Astrocyte of the cerebellum (primary cell): ENCODE data around the gene ZNF431.

ENCODE experiments used
- DNase-seq: peaks from one replicate; pipeline ENCODE4 v3.0.0-alpha.2; 2011; ENCODE audit warnings: low read depth
- H3K4me3 ChIP-seq: 2 replicates; pipeline ENCODE4 v1.5.1; 2011; ENCODE audit warnings: mild to moderate bottlenecking, low read depth, low read length, moderate library complexity
- in situ Hi-C: cut with HindIII; loops from 2 replicates; pipeline ENCODE4 v1.10.0; 2017; ENCODE audit warnings: low sequenced_read_pairs
- TF ChIP-seq, protein P1 (sequence below): IDR thresholded peaks from 2 replicates; pipeline ENCODE4 v1.5.1; 2012; ENCODE audit warnings: low read length, low read depth, moderate library complexity, mild to moderate bottlenecking; ENCODE audit errors: missing control alignments

ZNF431 gene

DNA sequence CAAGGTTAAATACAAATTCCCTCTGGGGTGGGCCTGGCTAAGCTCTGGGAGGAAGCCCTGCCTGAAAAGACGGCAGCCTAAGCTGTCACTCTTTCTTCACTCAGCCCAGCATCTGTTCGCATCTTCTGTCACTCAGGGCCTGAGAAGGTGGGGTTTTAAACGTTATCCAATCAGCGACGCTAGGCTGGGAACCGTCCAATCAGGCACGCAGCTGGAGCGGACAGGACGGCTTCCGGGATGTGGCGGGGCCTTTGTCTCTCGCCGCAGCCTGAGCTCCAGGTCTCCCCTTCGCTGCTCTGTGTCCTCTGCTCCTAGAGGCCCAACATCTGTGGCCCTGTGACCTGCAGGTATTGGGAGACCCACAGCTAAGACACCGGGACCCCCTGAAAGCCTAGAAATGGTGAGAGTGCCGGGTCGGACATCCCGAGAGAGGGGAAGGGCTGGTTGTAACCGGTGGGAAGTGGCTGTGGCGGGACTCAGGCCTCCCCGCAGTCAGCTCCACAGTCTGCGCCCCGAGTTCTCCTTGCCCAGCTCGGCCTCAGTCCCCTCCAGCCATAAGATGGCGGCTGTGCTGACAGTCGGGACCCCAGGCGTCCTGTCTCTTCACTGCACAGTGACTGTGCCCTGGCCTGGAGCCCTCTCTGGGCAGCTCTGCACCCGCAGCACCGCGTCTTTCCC, at the start of gene ZNF431:
Gene ZNF431 (plus strand): TSS at position 254 of the 678 bp plus-strand sequence. CDS start 144 bp downstream, at position 398.
- in situ Hi-C loops = no loop called here
- TF ChIP-seq, protein P1, sequence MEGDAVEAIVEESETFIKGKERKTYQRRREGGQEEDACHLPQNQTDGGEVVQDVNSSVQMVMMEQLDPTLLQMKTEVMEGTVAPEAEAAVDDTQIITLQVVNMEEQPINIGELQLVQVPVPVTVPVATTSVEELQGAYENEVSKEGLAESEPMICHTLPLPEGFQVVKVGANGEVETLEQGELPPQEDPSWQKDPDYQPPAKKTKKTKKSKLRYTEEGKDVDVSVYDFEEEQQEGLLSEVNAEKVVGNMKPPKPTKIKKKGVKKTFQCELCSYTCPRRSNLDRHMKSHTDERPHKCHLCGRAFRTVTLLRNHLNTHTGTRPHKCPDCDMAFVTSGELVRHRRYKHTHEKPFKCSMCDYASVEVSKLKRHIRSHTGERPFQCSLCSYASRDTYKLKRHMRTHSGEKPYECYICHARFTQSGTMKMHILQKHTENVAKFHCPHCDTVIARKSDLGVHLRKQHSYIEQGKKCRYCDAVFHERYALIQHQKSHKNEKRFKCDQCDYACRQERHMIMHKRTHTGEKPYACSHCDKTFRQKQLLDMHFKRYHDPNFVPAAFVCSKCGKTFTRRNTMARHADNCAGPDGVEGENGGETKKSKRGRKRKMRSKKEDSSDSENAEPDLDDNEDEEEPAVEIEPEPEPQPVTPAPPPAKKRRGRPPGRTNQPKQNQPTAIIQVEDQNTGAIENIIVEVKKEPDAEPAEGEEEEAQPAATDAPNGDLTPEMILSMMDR = no peak
- H3K4me3 ChIP-seq = peak within 1 kb of the TSS; percentile 83
- peak; percentile 85 for DNase-seq

DNA sequence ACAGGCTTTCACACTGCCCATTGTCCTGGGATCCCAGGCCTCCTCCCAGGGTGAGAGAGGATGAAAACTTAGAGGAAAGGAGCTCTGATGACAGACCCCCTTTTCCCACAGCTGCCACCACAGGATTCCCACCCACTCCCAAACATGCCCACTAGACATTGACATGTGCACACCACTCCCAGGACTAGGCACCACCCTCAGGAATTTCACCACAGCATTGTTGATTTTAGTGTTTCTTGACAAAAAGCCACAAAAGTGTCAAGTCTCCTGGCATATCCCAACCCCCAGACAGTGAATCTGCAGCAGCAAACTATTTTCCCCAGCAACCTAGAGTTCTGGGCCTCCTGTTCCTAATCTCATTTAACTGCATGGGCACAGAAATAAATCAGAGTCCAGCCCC, 49.7 kb upstream of the ZNF431 start:
- in situ Hi-C loops = no loop called here
- DNase-seq = no peak
- no peak overlapping the region for H3K4me3 ChIP-seq
- TF ChIP-seq, protein P1 = no peak

DNA sequence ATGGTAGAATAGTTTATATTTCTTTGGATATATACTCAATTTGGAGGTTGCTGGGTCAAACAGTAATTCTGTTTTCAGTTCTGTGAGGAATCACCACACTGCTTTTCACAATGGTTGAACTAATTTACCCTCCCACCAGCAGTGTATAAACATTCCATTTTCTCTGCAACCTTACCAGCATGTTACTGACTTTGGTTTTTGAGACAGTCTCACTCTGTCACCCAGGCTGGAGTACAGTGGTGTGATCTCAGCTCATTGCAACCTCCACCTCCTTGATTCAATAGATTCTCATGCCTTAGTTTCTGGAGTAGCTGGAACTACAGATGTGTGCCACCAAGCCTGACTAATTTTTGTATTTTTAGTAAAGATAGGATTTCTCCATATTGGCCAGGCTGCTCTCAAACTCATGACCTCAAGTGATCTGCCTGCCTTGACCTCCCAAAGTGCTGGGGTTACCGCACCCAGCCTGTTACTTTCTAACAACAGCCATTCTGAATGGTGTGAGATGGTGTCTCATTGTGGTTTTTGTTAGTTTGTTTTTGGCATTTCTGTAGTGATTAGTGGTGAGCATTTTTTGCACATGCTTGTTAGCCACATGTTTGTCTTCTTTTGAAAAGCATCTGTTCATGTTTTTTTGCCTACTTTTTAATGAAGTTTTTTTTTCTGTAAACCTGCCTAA, 47.4 kb upstream of the ZNF431 start:
- H3K4me3 ChIP-seq = no peak overlapping the region
- no peak for DNase-seq
- in situ Hi-C loops = no loop called here
- TF ChIP-seq, protein P1 = no peak

DNA sequence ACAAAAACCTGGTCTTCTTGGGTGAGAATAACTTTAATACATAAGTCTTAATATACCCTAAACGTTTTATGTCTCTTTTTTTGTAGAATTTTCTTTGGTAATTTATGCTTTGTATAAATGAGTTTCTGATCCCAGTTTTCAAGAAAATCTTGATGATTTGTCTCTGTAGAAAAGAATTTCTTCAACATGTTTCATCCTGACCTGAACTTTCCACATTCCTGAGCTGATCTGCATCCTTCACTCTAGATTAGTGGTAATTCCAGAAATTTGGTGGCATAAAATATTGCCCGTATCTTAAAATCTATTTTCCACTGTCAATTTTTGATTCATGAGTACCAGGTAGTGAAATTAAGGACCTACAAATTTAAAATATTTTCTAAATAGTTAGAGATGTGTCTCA, 43.5 kb upstream of the ZNF431 start:
- H3K4me3 ChIP-seq = no peak overlapping the region
- no peak for DNase-seq
- in situ Hi-C loops = no loop called here
- TF ChIP-seq, protein P1 = no peak

DNA sequence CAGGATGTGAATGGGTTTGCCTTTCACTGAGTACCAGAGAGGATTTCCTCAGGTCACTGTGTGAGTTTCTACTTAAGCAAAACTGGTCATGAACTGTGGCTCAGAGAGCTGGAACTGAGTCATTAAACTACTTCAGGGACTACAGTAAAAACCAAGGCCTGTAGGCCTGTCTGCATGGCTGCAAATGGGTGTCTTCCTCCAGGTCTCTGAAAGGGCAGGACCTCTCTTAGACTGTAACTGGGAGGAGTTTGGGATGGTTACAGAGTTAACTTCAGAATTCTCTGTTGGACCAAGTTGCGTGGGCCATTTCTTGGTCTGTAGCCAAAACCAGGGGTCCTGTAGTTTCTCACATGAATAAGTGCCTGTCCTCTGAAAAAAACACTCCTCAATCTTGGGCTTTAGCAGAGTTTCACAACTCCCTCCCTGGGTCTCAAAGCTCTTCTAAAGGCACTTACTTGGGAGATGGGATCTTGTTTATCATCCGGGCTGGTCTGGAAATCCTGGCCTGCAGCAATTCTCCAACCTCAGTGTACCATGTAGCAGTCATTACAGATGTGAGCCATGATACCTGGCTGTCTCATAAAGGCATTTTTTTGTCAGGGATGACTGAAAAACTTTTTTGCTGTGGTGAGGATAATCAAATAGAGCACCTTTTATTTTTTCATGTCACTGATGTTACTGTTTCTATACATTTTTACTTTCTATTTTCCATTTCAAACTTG, 40.2 kb upstream of the ZNF431 start:
- no peak overlapping the region for H3K4me3 ChIP-seq
- TF ChIP-seq, protein P1 = no peak
- DNase-seq = no peak
- in situ Hi-C loops = no loop called here

DNA sequence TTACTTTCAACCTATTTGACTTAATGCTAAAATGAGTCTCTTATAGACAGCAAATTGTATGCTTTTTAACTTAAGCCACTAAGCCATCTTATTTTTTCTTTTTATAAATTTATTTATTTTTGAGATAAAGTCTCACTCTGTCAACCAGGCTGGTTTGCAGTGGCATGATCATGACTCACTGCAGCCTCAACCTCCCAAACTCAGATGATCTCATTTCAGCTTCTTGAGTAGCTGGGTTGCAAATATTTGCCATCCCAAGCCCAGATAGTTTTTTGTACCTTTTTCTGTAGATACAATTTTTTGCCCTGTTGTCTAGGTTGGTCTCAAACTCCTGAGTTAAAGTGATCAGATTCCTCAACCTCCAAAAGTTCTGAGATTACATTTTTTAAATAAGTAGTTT, 32.7 kb upstream of the ZNF431 start:
- no peak overlapping the region for H3K4me3 ChIP-seq
- DNase-seq = no peak
- in situ Hi-C loops = no loop called here
- TF ChIP-seq, protein P1 = no peak
